Breast epithelium (tissue), 3 donors: Measurements from ENCODE around the gene PHLDA1.

Source experiments
- CTCF ChIP-seq, 3 donors: fragments of 450-650 bp; IDR thresholded peaks; one replicate each; pipeline ENCODE4 v1.5.1; 2016 to 2017; ENCODE audit warnings: antibody characterized with exemption in 3 of 3, mild to moderate bottlenecking in 3 of 3, moderate library complexity in 3 of 3
- POLR2A ChIP-seq: fragments of 450-650 bp; IDR thresholded peaks from one replicate; pipeline ENCODE4 v1.6.1; 2016; ENCODE audit warnings: antibody characterized with exemption, mild to moderate bottlenecking, moderate library complexity

- TF ChIP-seq CTCF (IDR thresholded peaks at IDR 0.05) (no peak), POLR2A (no peak)
These were observed 46.0 kb downstream of the PHLDA1 start for GRCh38 chr12:75985566-75985965.
